ENCODE measurements around the gene HECW1. TPM values are rescaled to one million over a fixed set of nuclear protein-coding genes. Genes with fewer than 3 reads are reported as not detected.

The HECW1 gene
- total RNA-seq, 6 donors from 2014 or later = 0.10 to 1.0 (median 0.76) TPM; not detected in 1

DNA sequence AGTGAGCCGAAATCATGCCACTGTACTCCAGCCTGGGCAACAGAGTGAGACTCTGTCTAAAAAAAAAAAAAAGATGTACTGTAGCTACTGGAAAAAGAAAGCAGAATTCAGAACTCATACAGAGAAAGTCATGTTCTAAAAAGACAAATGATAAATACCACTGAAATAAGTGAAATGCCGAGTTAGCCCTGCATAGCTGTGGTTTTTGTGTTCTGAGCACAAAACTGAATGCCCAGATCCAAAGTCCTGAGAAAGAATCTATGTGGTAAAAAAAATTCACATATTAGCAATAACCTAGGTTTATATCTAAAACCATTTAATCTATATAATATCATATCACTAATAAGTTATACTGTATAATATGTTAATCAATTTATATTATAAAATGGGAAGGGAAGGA lies 29.3 kb upstream of the HECW1 start:
- Histone ChIP-seq H3K27ac (no peak overlapping the region), H3K36me3 (no peaks in the 10 kb centered on the region), H3K4me3 (no peak overlapping the region), H3K9me3 (no peaks in the 10 kb centered on the region), H3K4me1 (no peaks in the 10 kb centered on the region), H3K27me3 (no peaks in the 10 kb centered on the region)
- WGBS, 2 donors = 67 to 78% methylated on average over 2 of the region's 2 CpGs
- DNase-seq = no peak
- ATAC-seq (ENCODE audit: low FRiP score in 2 of 2) = no peak
- TF ChIP-seq, protein P1, sequence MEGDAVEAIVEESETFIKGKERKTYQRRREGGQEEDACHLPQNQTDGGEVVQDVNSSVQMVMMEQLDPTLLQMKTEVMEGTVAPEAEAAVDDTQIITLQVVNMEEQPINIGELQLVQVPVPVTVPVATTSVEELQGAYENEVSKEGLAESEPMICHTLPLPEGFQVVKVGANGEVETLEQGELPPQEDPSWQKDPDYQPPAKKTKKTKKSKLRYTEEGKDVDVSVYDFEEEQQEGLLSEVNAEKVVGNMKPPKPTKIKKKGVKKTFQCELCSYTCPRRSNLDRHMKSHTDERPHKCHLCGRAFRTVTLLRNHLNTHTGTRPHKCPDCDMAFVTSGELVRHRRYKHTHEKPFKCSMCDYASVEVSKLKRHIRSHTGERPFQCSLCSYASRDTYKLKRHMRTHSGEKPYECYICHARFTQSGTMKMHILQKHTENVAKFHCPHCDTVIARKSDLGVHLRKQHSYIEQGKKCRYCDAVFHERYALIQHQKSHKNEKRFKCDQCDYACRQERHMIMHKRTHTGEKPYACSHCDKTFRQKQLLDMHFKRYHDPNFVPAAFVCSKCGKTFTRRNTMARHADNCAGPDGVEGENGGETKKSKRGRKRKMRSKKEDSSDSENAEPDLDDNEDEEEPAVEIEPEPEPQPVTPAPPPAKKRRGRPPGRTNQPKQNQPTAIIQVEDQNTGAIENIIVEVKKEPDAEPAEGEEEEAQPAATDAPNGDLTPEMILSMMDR (IDR thresholded peaks at IDR 0.05) = no peak
- TF ChIP-seq POLR2A (IDR thresholded peaks at IDR 0.05) = no peak
- no peak for TF ChIP-seq EP300 (IDR thresholded peaks at IDR 0.05)
- TF ChIP-seq POLR2AphosphoS5 (IDR thresholded peaks at IDR 0.05) = no peak

DNA sequence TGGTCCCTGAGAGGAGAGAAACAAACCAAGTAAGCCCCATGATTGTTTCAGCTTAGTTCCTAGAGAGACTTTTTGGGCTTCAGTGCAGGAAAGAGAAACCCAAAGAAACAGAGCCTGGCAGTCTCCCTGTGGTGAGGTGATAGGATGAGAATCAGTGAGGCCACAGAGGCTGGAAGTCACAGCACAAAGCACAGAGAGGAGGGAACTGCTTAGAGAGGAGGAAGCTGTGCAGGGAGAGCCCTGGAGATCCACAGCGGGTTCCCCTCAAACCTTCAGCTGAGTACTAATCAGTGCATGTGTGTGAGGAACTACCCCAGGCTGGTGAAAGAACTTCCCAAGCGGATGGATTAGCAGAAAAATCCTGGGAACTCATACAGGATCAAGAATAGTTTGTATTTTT lies 27.4 kb upstream of the HECW1 start:
- WGBS, 2 donors = 74 to 79% methylated on average over 2 of the region's 2 CpGs
- H3K9me3 ChIP-seq = no peaks in the 10 kb centered on the region
- TF ChIP-seq POLR2AphosphoS5 (IDR thresholded peaks at IDR 0.05) = no peak
- no peak overlapping the region for H3K27ac ChIP-seq
- no peak overlapping the region for H3K4me3 ChIP-seq
- no peaks in the 10 kb centered on the region for H3K36me3 ChIP-seq
- ATAC-seq (ENCODE audit: low FRiP score in 2 of 2) = no peak
- H3K4me1 ChIP-seq = no peaks in the 10 kb centered on the region
- no peak for DNase-seq
- no peaks in the 10 kb centered on the region for H3K27me3 ChIP-seq

DNA sequence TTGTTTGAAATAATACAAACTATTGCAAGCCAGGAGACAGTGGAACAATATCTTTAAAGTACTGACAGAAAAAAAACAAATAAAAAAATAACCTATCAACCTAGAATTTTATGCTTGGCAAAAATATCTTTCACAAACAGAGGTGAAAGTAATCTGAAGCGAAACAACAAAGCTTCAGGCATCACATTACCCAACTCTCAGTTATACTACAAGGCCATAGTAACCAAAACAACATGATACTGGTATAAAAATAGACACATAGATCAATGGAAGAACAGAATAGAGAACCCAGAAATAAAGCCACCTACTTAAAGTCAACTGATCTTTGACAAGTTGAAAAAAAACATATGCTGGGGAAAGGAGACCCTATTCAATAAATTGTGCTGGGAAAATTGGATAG lies 26.5 kb upstream of the HECW1 start:
- Histone ChIP-seq H3K27ac (no peak overlapping the region), H3K4me3 (no peak overlapping the region), H3K27me3 (no peaks in the 10 kb centered on the region), H3K4me1 (no peaks in the 10 kb centered on the region), H3K36me3 (no peaks in the 10 kb centered on the region), H3K9me3 (no peaks in the 10 kb centered on the region)
- TF ChIP-seq, protein P1 (IDR thresholded peaks at IDR 0.05) = no peak
- TF ChIP-seq POLR2A (IDR thresholded peaks at IDR 0.05) (no peak), POLR2AphosphoS5 (IDR thresholded peaks at IDR 0.05) (no peak), EP300 (IDR thresholded peaks at IDR 0.05) (no peak)
- ATAC-seq (ENCODE audit: low FRiP score in 2 of 2) = no peak
- DNase-seq = no peak
- 84 to 87% methylated on average over 1 of the region's 1 CpG for WGBS, 2 donors

DNA sequence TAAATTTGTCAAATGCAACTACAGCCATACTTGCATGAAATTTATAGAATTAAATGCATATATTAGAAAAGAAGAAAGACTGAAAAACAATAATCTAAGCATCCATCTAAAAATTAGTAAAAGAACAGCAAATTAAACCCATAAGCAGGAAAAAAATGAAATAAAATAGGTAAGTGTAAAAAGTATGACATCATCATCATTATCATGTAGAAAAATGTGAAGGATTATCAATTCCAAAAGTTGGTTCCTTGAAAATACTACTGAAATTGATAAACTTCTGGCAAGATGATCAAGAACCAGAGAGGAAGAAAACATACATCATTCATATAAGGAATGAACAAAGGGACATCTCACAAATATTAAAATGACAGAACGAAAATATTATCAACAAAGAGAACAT lies 19.6 kb upstream of the HECW1 start:
- Histone ChIP-seq H3K27ac (no peak overlapping the region), H3K9me3 (no peaks in the 10 kb centered on the region), H3K4me3 (no peak overlapping the region), H3K36me3 (no peaks in the 10 kb centered on the region), H3K4me1 (no peaks in the 10 kb centered on the region), H3K27me3 (no peaks in the 10 kb centered on the region)
- TF ChIP-seq, protein P1 (IDR thresholded peaks at IDR 0.05) = no peak
- TF ChIP-seq POLR2AphosphoS5 (IDR thresholded peaks at IDR 0.05) (no peak), POLR2A (IDR thresholded peaks at IDR 0.05) (no peak), EP300 (IDR thresholded peaks at IDR 0.05) (no peak)
- WGBS, 2 donors = 76 to 79% methylated on average over 1 of the region's 1 CpG
- ATAC-seq (ENCODE audit: low FRiP score in 2 of 2) (no peak), DNase-seq (no peak)

DNA sequence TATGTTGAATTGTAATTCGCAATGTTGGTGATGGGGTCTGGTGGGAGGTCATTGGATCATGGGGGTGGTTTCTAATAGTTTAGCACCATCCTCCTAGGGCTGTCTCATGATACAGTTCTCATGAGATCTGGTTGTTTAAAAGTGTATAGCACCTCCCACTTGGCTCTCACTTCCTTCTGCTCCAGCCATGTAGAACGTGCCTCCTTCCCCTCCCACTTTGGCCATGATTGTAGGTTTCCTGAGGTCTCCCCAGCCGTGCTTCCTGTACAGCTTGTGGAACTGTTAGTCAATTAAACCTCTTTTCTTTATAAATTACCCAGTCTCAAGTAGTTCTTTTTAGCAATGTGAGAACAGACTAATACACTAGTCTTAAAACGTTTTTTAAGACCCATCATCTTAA lies 15.6 kb upstream of the HECW1 start:
- H3K27me3 ChIP-seq = no peaks in the 10 kb centered on the region
- no peak overlapping the region for H3K4me3 ChIP-seq
- H3K27ac ChIP-seq = no peak overlapping the region
- no peak for DNase-seq
- no peak for TF ChIP-seq EP300 (IDR thresholded peaks at IDR 0.05)
- TF ChIP-seq, protein P1 (IDR thresholded peaks at IDR 0.05) = no peak
- no peak for TF ChIP-seq POLR2A (IDR thresholded peaks at IDR 0.05)
- TF ChIP-seq POLR2AphosphoS5 (IDR thresholded peaks at IDR 0.05) = no peak
- no peaks in the 10 kb centered on the region for H3K9me3 ChIP-seq
- no peaks in the 10 kb centered on the region for H3K4me1 ChIP-seq
- WGBS, 2 donors = 59 to 62% methylated on average over 4 of the region's 4 CpGs
- H3K36me3 ChIP-seq = no peaks in the 10 kb centered on the region
- ATAC-seq (ENCODE audit: low FRiP score in 2 of 2) = no peak

Measured in upper lobe of left lung (tissue), 6 donors.